Measurements from ENCODE around the gene GAL3ST1. TPM values are rescaled to one million over a fixed set of nuclear protein-coding genes. Genes with fewer than 3 reads are reported as not detected.
"Not testable (repeated sequence)": the region's sequence is repeated elsewhere in the genome, so short reads cannot be mapped to it uniquely, and the experiment has no call there.

GAL3ST1 gene
- total RNA-seq, 1 donor from 2014 or later, result 11.4 TPM

DNA sequence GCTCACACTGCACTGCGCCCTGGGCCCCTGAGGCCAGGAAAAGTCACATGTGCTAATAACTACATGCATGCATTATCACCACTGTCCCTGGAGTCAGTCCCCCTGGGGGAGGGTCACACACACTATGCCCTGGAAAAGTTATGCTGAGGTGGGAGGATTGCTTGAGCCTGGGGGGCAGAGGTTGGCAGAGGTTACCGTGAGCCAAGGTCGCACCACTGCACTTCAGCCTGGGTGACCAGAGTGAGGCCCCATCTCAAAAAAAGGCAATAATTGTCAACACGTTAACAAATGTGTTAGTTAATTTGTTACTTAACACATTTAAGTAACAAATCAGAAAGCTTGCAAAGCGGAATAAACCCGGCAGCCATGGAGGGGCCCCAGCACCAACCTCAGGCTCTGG is 14.6 kb downstream of the GAL3ST1 start:
- TF ChIP-seq, protein P1, sequence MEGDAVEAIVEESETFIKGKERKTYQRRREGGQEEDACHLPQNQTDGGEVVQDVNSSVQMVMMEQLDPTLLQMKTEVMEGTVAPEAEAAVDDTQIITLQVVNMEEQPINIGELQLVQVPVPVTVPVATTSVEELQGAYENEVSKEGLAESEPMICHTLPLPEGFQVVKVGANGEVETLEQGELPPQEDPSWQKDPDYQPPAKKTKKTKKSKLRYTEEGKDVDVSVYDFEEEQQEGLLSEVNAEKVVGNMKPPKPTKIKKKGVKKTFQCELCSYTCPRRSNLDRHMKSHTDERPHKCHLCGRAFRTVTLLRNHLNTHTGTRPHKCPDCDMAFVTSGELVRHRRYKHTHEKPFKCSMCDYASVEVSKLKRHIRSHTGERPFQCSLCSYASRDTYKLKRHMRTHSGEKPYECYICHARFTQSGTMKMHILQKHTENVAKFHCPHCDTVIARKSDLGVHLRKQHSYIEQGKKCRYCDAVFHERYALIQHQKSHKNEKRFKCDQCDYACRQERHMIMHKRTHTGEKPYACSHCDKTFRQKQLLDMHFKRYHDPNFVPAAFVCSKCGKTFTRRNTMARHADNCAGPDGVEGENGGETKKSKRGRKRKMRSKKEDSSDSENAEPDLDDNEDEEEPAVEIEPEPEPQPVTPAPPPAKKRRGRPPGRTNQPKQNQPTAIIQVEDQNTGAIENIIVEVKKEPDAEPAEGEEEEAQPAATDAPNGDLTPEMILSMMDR (conservative IDR thresholded peaks at IDR 0.05; ENCODE audit: low read depth, low read length), result no peak
- peak overlapping the region; percentile 43 for H3K4me3 ChIP-seq (ENCODE audit: low read depth, low read length)
- no peak for DNase-seq (ENCODE audit: low read depth)

GRCh38 chr22:30557243-30557642 is 17.2 kb downstream of the GAL3ST1 start:
- TF ChIP-seq, protein P1 (conservative IDR thresholded peaks at IDR 0.05; ENCODE audit: low read depth, low read length), result no peak
- no peak overlapping the region for H3K4me3 ChIP-seq (ENCODE audit: low read depth, low read length)
- no peak for DNase-seq (ENCODE audit: low read depth)

DNA sequence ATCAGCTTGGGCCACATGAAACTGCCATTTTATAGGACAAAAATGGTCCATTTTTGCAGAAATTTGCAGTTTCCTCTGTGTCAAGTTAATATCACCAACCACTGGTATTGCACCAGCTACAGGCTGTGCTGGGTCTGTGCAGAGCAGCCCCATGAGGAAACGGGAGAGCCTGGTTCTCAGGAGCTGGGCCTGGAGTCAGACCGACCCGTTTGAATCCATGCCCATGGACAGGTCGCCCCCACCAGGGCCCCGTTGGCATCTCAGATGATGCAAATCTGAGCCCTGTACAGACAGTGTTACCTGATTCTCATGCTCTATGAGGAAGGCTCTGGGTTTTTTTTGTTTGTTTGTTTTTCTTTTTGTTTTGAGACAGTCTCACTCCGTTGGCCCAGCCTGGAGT is 18.1 kb downstream of the GAL3ST1 start:
- no peak for DNase-seq (ENCODE audit: low read depth)
- no peak overlapping the region for H3K4me3 ChIP-seq (ENCODE audit: low read depth, low read length)
- TF ChIP-seq, protein P1 (conservative IDR thresholded peaks at IDR 0.05; ENCODE audit: low read depth, low read length), result peak; percentile 33

GRCh38 chr22:30555282-30556210 is 18.9 kb downstream of the GAL3ST1 start:
- TF ChIP-seq, protein P1 (conservative IDR thresholded peaks at IDR 0.05; ENCODE audit: low read depth, low read length), result no peak
- no peak for DNase-seq (ENCODE audit: low read depth)
- H3K4me3 ChIP-seq (ENCODE audit: low read depth, low read length), result no peak overlapping the region

GRCh38 chr22:30553971-30554370 is 20.5 kb downstream of the GAL3ST1 start:
- H3K4me3 ChIP-seq (ENCODE audit: low read depth, low read length), result no peak overlapping the region
- DNase-seq (ENCODE audit: low read depth), result no peak
- TF ChIP-seq, protein P1 (conservative IDR thresholded peaks at IDR 0.05; ENCODE audit: low read depth, low read length), result no peak

DNA sequence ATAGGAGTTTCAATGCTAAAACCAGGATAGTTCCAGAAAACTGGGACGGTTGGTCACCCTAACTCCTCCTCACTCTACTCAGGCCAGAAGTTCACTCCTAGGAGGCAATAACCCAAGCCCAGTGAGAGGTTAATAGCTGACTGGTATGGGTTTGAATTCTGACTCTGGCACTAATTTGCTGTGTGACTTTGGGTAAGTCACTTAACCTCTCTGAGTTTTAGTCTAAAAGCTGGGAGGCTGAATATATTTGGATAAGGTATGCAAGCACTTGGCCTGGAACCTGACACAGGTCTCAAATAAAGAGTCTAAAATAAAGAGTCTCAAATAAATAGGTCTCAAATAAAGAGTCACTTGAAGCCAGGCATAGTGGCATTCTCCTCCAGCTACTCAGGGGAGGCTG is 21.7 kb downstream of the GAL3ST1 start:
- TF ChIP-seq, protein P1 (conservative IDR thresholded peaks at IDR 0.05; ENCODE audit: low read depth, low read length), result no peak
- no peak for DNase-seq (ENCODE audit: low read depth)
- no peak overlapping the region for H3K4me3 ChIP-seq (ENCODE audit: low read depth, low read length)

DNA sequence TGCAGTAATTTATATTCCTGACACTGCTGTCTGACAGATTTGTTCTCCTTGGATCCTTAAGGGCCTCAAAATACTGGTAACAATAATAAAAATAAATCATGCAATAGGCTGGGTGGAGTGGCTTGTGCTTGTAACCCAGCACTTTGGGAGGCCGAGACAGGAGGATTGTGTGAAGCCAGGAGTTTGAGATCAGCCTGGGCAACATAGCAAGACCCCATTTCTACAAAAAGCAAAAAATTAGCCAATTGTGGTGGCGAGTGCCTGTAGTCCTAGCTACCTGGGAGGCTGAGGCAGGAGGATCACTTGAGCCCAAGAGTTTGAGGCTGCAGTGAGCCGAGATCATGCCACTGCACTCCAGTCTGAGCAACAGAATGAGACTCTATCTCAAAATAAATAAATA is 22.7 kb downstream of the GAL3ST1 start:
- not testable (repeated sequence) for H3K4me3 ChIP-seq (ENCODE audit: low read depth, low read length); DNase-seq (ENCODE audit: low read depth)
